Adrenal gland (tissue), 5 donors: ENCODE data around the gene FLNA.

Experiments
- CTCF ChIP-seq, 6 experiments: fragments of 450-650 bp in 4 of 6; fragments of 200-600 bp in 2 of 6; sonication (generic) in 1 of 6; IDR thresholded peaks; 1 replicate in 5 of 6; 2 replicates in 1 of 6; pipeline versions ENCODE4 v1.5.1 to v1.8.0; 2016 to 2021; ENCODE audit warnings: antibody characterized with exemption in 6 of 6, mild to moderate bottlenecking in 2 of 6, moderate library complexity in 1 of 6
- POLR2A ChIP-seq, 2 donors: fragments of 450-650 bp; IDR thresholded peaks; one replicate each; pipeline ENCODE4 v1.6.1; 2017; ENCODE audit warnings: antibody characterized with exemption in 2 of 2, mild to moderate bottlenecking in 2 of 2, moderate library complexity in 1 of 2
- donor health status: DM: no; HTN: no; CAD: no.

- TF ChIP-seq POLR2A (IDR thresholded peaks at IDR 0.05) = no peak
- no peak for TF ChIP-seq CTCF (IDR thresholded peaks at IDR 0.05)
Observed at GRCh38 chrX:154352012-154352401, 22.4 kb downstream of the FLNA start.
